K562 (cell line): ENCODE results near the gene GON4L.
"Not testable (repeated sequence)": the region's sequence is repeated elsewhere in the genome, so short reads cannot be mapped to it uniquely, and the experiment has no call there.

Source experiments
- BDP1 ChIP-seq: IDR thresholded peaks from 3 replicates; pipeline ENCODE4 v1.6.1; 2011; ENCODE audit not compliant: insufficient read length, insufficient read depth
- EZH2 ChIP-seq: IDR thresholded peaks from 2 replicates; pipeline ENCODE4 v1.6.1; 2012; ENCODE audit warnings: low read depth, mild to moderate bottlenecking, inconsistent platforms, low read length, borderline replicate concordance
- NR2C2 ChIP-seq, 2 experiments: fragments of 200-800 bp in 1 of 2; sonication (Bioruptor generic) in 1 of 2; sonication (generic) in 1 of 2; formaldehyde crosslinking in 1 of 2; IDR thresholded peaks; 2 replicates each; pipeline versions ENCODE4 v1.6.1 to v1.8.0; 2016 to 2022; ENCODE audit warnings: mild to moderate bottlenecking in 1 of 2, missing compliant biosample characterization in 1 of 2, missing genetic modification characterization in 1 of 2, missing genetic modification reagents in 1 of 2
- POLR2AphosphoS5 ChIP-seq: IDR thresholded peaks from 2 replicates; pipeline ENCODE4 v1.6.1; 2011; ENCODE audit warnings: mild to moderate bottlenecking, low read depth, low read length, moderate library complexity; ENCODE audit not compliant: control insufficient read depth, insufficient read depth
- ZNF431 ChIP-seq: sonication (generic); formaldehyde crosslinking; IDR thresholded peaks from 2 replicates; pipeline ENCODE4 v1.8.0; 2022; ENCODE audit warnings: mild to moderate bottlenecking, missing genetic modification reagents
- ZNF699 ChIP-seq: fragments of 250-450 bp; sonication (Bioruptor Pico); IDR thresholded peaks from 2 replicates; pipeline ENCODE4 v1.8.0; 2021; ENCODE audit warnings: mild to moderate bottlenecking, moderate library complexity; ENCODE audit not compliant: insufficient replicate concordance
- ZSCAN29 ChIP-seq: fragments of 450-650 bp; IDR thresholded peaks from 2 replicates; pipeline ENCODE4 v1.6.1; 2017
- TF ChIP-seq, protein P1 (sequence below), 3 experiments: IDR thresholded peaks in 2 of 3; conservative IDR thresholded peaks in 1 of 3; 2 replicates each; pipeline ENCODE4 v1.5.1; 2011 to 2012; ENCODE audit warnings: low read length in 3 of 3, mild to moderate bottlenecking in 3 of 3, control low read depth in 2 of 3, improper control_type of control experiment in 1 of 3, inconsistent platforms in 1 of 3, low read depth in 1 of 3, mixed read lengths in 1 of 3, moderate library complexity in 1 of 3; ENCODE audit not compliant: insufficient read depth in 2 of 3

DNA sequence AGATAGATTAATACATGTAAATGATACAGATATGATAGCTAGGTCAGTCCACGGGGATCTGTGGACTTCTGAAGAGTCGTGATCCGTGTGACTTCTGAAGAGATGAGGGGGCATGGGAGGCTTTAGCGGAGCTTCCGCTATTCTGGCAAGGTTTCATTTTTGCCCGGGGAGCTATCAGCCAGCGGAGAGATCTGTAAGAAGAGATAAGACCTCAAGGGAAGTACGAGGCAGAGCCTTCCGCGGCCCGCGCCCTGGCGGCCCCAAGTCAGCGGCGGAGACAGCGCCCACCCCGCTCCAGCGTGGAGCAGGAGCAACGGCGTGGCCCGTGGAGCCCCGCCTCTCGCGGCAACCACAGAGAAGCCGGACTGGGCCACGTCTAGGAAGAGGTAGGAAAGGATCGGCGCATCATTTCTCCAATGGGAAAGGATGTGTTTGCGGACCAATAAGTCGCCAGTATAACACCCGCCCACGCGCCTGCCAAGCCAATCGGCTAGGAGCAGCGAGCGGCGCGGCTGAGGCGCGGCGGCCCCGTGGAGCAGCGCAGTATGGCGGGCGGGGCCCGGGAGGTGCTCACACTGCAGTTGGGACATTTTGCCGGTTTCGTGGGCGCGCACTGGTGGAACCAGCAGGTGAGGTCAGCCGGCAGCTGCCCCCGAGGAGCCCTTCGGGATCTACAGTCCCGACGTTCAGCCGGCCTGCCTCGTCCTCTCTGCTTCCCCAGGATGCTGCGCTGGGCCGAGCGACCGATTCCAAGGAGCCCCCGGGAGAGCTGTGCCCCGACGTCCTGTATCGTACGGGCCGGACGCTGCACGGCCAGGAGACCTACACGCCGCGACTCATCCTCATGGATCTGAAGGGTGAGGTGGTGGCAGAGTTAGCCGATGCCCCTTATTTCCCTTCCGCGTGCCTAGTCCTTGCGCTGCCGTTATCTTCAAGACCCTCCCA, 111.5 kb downstream of the GON4L start:
- peak; percentile 63; the same call in 1 of the 2 replicates for TF ChIP-seq POLR2AphosphoS5
- not testable (repeated sequence) for TF ChIP-seq ZNF431 (CRISPR knock-in tag); ZNF699 (CRISPR knock-in tag); EZH2; ZSCAN29; BDP1; NR2C2 (tag; IDR thresholded peaks at IDR 0.05)
- TF ChIP-seq, protein P1, sequence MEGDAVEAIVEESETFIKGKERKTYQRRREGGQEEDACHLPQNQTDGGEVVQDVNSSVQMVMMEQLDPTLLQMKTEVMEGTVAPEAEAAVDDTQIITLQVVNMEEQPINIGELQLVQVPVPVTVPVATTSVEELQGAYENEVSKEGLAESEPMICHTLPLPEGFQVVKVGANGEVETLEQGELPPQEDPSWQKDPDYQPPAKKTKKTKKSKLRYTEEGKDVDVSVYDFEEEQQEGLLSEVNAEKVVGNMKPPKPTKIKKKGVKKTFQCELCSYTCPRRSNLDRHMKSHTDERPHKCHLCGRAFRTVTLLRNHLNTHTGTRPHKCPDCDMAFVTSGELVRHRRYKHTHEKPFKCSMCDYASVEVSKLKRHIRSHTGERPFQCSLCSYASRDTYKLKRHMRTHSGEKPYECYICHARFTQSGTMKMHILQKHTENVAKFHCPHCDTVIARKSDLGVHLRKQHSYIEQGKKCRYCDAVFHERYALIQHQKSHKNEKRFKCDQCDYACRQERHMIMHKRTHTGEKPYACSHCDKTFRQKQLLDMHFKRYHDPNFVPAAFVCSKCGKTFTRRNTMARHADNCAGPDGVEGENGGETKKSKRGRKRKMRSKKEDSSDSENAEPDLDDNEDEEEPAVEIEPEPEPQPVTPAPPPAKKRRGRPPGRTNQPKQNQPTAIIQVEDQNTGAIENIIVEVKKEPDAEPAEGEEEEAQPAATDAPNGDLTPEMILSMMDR (IDR thresholded peaks at IDR 0.05 in 2 of 3, conservative IDR thresholded peaks at IDR 0.05 in 1 of 3; ENCODE audit: insufficient read depth in 2 of 3, low read depth in 1 of 3, low read length in 3 of 3): peak in 1 of 3 experiments; percentile 30; a peak in 1 of 6 replicates
- TF ChIP-seq NR2C2 (CRISPR knock-in tag; IDR thresholded peaks at IDR 0.05): 0 out of 2 replicates have a peak, but pooled peaks have one; percentile 29
